ENCODE results near the gene CTDSPL. TPM values are rescaled to one million over a fixed set of nuclear protein-coding genes. Genes with fewer than 3 reads are reported as not detected.
"Not testable (repeated sequence)": the region's sequence is repeated elsewhere in the genome, so short reads cannot be mapped to it uniquely, and the experiment has no call there.

The CTDSPL gene
- total RNA-seq, 1 donor from 2014 or later, result 6.1 TPM

DNA sequence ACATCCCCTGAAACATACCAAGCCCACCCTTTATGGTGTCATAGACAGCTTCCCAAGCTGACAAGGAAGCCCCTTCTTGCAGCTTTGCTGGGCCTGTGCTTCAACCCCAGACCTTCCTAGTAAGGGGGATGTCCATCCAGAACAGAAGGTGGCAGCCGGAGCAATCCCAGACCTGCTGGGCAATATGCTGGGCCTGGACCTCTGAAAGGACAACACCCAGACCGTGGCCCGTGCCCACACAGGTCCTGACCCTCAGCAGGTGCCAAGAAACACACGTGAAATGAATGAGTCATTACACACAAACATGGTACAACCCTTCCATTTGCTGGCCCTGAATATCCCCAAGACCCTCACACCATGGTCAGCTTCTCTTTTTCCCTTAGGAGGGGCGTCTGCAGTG is 109.1 kb downstream of the CTDSPL start:
- H3K36me3 Mint-ChIP-seq (ENCODE audit: low read depth), result no peaks in the 10 kb centered on the region
- no peak overlapping the region for H3K4me3 Mint-ChIP-seq
- intact Hi-C loops (cut with micrococcal nuclease), result loop anchor here (5.0 to 10.0 kb wide), 2 partner anchors 376 to 514 kb away; partner anchors contain the start of gene XYLB
- no peaks in the 10 kb centered on the region for H3K9me3 Mint-ChIP-seq
- H3K27ac Mint-ChIP-seq, result no peak overlapping the region
- no peak for DNase-seq
- H3K4me1 Mint-ChIP-seq, result peaks cover 4% of the 10 kb centered on the region
- no peaks in the 10 kb centered on the region for H3K27me3 Mint-ChIP-seq

DNA sequence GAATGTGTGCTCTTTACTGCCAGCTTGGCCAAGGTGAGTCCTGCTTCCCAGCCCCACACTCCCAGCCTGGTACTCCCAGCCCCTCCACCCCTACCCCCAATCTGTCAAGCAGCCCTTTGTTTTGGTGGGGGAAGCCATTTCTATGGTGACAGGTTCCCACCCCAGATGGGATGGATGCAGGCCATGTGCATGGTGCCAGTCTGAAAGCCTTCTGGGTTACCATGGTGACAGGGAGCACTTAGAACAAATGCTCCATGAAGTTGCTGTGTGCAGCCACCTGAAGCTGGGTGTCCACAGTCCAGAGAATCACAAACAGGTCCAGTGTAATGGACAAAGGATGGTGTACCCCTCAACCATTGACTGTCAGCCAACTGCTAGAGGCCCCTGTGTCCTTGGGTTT is 109.8 kb downstream of the CTDSPL start:
- H3K4me3 Mint-ChIP-seq, result no peak overlapping the region
- DNase-seq, result no peak
- H3K27me3 Mint-ChIP-seq, result no peaks in the 10 kb centered on the region
- H3K4me1 Mint-ChIP-seq, result peaks cover 4% of the 10 kb centered on the region
- no peak overlapping the region for H3K27ac Mint-ChIP-seq
- no peaks in the 10 kb centered on the region for H3K9me3 Mint-ChIP-seq
- no peaks in the 10 kb centered on the region for H3K36me3 Mint-ChIP-seq (ENCODE audit: low read depth)
- intact Hi-C loops (cut with micrococcal nuclease), result loop anchor here (5.0 to 10.0 kb wide), 2 partner anchors 376 to 513 kb away; partner anchors contain the start of gene XYLB

DNA sequence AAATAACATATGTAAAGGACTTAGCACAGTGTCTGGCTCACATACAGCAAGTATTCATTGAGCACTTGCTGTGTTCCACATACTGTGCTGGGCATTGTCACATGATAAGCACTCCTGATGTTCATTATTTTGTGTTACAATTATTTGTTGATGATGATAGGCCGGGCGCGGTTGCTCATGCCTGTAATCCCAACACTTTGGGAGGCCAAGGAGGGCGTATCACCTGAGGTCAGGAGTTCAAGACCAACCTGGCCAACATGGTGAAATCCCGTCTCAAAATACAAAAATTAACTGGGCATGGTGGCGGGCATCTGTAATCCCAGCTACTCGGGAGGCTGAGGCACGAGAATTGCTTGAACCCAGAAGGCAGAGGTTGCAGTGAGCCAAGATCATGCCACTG is 110.4 kb downstream of the CTDSPL start:
- H3K4me1 Mint-ChIP-seq; H3K4me3 Mint-ChIP-seq; H3K36me3 Mint-ChIP-seq (ENCODE audit: low read depth); H3K27ac Mint-ChIP-seq; H3K27me3 Mint-ChIP-seq; DNase-seq; H3K9me3 Mint-ChIP-seq: not testable (repeated sequence)
- intact Hi-C loops (cut with micrococcal nuclease), result loop anchor here (5.0 to 10.0 kb wide), 2 partner anchors 375 to 513 kb away; partner anchors contain the start of gene XYLB

DNA sequence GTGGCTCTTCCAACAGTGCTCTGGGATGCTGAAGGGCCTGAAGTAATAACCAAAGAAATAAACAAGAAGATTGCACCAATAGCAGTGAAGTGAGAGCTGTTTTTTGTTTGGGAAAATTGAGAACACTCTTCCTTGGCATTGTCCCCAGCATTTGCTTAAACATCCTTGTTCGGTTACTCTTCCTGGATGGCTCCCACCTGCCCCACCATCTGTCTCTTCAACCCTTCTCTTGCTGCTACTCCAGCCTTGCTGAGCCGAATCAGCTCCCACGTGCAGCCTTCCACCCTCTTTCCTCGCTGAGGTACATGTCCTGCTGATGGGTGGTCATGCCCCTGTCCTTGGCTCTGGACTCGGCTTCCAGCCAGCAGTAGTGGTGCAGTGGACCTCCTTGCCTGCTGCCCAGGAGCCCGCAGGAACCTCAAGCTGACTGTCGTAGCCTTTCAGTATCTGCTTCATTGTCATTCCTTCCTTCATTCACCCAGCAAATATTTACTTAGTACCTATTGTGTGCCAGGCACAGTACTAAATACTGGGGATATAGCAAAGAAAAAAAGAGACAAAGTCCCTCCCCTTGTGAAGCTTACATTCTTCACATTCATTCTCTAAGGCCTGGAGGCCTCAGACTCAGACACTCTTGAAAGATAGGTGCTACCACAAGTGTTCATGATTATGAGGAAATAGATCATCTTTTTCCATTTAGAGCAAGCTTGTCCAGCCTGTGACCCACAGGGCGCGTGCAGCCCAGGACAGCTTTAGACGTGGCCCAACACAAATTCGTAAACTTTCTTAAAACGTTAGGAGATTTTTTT is 111.8 kb downstream of the CTDSPL start:
- no peak for DNase-seq
- intact Hi-C loops (cut with micrococcal nuclease), result loop anchor here (1.0 to 10.0 kb wide), 3 partner anchors 30 to 511 kb away; partner anchors contain the start of gene XYLB
- H3K27me3 Mint-ChIP-seq, result no peaks in the 10 kb centered on the region
- H3K9me3 Mint-ChIP-seq, result no peaks in the 10 kb centered on the region
- no peak overlapping the region for H3K4me3 Mint-ChIP-seq
- no peaks in the 10 kb centered on the region for H3K36me3 Mint-ChIP-seq (ENCODE audit: low read depth)
- H3K4me1 Mint-ChIP-seq, result peaks cover 4% of the 10 kb centered on the region
- no peak overlapping the region for H3K27ac Mint-ChIP-seq

DNA sequence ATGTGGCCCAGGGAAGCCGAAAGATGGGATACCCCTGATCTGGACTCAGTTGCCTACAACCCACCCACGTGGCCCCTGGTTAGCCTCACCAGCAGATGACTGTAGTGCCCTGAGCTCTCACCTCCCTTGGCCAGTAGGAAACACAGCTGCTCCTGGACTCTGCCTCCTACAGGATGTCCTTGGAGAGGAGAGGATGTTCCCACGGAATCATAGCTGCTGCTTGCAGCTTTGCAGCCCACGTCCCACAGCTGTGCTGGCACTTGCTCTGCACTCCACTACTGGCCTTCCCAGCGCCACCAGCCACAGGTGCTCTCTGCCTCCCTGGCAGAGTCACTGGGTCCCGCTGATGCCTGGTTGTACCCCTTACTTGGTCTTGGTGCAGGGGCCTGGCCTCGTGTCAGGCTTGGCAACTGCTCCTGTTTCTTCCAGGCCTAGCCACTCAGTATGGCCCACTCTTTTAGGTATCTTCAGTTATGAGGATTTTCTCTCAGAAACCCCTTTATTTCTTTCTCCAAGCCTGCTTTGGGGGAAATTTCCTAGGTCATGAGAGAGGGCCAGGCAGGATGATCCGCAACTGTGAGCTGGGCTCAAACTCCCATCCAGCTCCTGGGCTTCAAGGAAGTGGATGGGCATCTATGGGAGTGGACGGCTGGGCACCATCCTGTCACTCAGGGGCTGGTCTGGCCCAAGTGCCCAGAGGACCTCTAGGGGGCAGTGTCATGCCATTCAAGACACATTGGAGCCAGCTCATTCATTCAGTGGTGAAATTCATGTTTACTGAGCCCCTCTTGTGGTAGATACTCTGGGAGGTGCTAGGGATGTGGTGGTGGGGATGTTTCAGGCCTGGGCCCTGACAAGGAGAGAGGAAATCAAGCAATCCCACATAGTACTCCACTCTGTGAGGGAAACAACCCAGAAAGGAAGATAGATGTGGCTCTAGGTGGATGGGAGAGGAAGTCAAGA is 112.7 kb downstream of the CTDSPL start:
- intact Hi-C loops (cut with micrococcal nuclease), result loop anchor here (1.0 to 10.0 kb wide), 3 partner anchors 29 to 510 kb away; partner anchors contain the start of gene XYLB
- no peak overlapping the region for H3K27ac Mint-ChIP-seq
- peaks cover 4% of the 10 kb centered on the region for H3K4me1 Mint-ChIP-seq
- H3K4me3 Mint-ChIP-seq, result no peak overlapping the region
- H3K9me3 Mint-ChIP-seq, result no peaks in the 10 kb centered on the region
- H3K36me3 Mint-ChIP-seq (ENCODE audit: low read depth), result no peaks in the 10 kb centered on the region
- H3K27me3 Mint-ChIP-seq, result no peaks in the 10 kb centered on the region
- DNase-seq, result peak; percentile 91

DNA sequence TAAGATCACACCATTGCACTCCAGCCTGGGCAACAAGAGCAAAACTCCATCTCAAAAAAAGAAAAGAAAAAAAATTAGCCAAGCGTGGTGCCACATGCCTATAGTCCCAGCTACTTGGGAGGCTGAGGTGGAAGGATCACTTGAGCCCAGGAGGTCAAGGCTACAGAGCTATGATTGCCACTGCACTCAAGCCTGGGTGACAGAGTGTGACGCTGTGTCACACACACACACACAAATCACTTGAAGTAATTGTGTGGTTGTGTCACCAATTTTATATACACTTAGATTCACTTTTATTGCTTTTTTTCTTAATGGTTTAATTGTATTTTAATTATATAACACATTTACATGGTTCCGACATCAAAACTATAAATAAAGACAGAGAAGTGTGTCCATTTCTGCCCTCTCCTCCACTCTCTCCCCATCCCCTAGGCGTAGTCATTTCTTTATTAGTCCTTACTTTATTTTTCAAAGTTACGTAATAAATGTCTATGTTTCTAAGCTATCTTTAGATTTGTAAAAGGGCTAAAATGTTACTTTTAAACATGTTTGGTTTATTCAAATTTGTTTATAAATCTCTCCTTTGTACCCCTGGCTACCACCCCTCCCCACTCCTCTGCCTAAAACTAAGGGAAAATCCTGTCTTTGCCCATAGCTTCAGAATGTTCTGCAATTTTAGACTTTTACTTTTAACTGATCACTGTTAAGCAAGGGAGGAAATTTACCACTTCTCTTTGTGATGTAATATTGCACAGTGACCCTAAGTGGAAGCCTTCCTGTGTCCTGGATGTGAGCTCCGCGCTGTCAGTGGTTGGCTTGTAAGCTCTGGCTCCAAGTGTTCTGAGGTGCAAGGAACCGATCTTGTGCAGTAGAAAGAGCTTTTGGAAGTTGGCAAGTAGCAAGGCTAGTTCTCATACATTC is 118.1 kb downstream of the CTDSPL start:
- intact Hi-C loops (cut with micrococcal nuclease), result loop anchor here (10.0 kb wide), 1 partner anchor 505 kb away; no protein-coding TSS in a partner anchor

DNA sequence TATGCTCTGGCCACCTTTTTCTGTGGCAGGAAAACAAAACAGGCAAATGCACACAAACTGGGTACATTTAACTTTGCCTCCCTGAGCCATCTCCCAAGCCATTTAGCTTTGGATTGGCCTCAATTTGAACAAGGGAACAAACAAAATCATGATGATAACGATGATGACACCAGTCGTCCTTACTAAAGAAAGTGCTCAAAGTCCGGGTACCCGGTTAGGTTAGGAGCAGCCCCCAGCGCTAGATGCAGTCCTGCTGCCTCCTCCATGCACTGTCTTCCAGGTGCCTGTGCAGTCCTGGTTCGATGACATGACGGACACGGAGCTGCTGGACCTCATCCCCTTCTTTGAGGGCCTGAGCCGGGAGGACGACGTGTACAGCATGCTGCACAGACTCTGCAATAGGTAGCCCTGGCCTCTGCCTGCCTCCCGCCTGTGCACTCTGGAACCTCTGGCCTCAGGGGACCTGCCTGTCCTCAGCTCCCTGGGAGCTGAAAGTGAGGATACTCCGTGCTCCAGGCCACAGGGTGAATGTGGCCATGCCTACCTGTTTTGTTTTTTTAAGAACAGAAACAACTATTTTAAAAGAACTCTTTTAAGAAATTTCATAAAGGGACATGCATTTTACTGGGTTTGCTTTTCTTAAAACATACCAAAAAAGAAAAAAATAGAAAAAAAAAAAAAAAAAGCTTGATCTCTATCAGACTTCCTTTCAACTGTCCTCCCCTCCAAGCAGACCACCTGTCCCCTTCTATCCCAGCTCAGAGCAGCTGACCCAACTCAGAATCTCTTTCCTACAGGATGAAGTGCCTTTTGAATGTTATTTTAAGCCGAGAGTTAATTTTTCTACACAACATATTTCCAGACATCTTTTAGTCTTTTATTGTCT is 119.0 kb downstream of the CTDSPL start:
- Mint-ChIP-seq H3K4me3 (no peak overlapping the region), H3K4me1 (no peaks in the 10 kb centered on the region), H3K9me3 (no peaks in the 10 kb centered on the region), H3K27ac (no peak overlapping the region), H3K27me3 (no peaks in the 10 kb centered on the region), H3K36me3 (ENCODE audit: low read depth) (no peaks in the 10 kb centered on the region)
- intact Hi-C loops (cut with micrococcal nuclease), result no loop called here
- no peak for DNase-seq

More for the DNA sequence above, 118.1 kb downstream of the CTDSPL start:
- H3K4me1 Mint-ChIP-seq, result peaks cover 3% of the 10 kb centered on the region
- no peak for DNase-seq
- no peaks in the 10 kb centered on the region for H3K27me3 Mint-ChIP-seq
- H3K36me3 Mint-ChIP-seq (ENCODE audit: low read depth), result no peaks in the 10 kb centered on the region
- H3K27ac Mint-ChIP-seq, result no peak overlapping the region
- H3K4me3 Mint-ChIP-seq, result no peak overlapping the region
- H3K9me3 Mint-ChIP-seq, result no peaks in the 10 kb centered on the region

DNA sequence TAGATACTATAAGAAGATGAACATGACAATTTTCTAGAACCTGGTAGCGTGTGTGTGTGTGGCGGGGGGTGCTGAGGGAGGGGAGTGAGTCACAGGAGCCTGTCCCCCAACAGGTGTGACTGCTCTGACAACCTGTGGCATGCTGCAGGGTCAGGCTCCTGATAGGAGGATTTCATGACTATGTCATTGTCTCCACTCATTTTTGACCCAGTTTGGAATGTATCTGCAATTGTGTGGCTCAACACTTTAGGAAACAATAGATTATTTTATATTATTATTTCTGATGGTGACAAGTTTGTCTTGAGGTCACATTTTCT is 119.6 kb downstream of the CTDSPL start:
- Mint-ChIP-seq H3K27ac (no peak overlapping the region), H3K36me3 (ENCODE audit: low read depth) (no peaks in the 10 kb centered on the region), H3K4me1 (no peaks in the 10 kb centered on the region), H3K27me3 (no peaks in the 10 kb centered on the region), H3K4me3 (no peak overlapping the region), H3K9me3 (no peaks in the 10 kb centered on the region)
- intact Hi-C loops (cut with micrococcal nuclease), result no loop called here
- DNase-seq, result no peak

DNA sequence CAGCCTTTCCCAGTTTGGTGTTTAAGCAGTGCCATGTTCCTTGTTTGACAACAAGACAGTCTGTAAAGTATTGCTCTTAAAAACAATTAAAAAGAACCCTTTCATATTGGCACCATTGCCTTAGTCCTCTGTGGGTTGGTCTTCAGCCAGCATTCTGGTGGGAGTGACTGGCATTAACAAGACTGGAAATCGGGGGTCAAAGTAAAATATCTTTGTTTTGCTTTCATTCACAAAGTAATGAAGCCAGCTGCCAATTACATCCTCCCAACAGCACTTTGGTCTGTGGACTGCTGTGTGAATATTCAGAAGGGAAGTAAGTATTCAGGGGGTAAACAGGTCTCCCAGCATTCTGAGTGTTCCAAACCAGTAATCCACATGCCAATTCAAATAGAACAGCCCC is 120.7 kb downstream of the CTDSPL start:
- no peaks in the 10 kb centered on the region for H3K4me1 Mint-ChIP-seq
- H3K27ac Mint-ChIP-seq, result no peak overlapping the region
- no peak overlapping the region for H3K4me3 Mint-ChIP-seq
- H3K27me3 Mint-ChIP-seq, result no peaks in the 10 kb centered on the region
- H3K36me3 Mint-ChIP-seq (ENCODE audit: low read depth), result no peaks in the 10 kb centered on the region
- no peaks in the 10 kb centered on the region for H3K9me3 Mint-ChIP-seq
- DNase-seq, result no peak
- intact Hi-C loops (cut with micrococcal nuclease), result no loop called here

DNA sequence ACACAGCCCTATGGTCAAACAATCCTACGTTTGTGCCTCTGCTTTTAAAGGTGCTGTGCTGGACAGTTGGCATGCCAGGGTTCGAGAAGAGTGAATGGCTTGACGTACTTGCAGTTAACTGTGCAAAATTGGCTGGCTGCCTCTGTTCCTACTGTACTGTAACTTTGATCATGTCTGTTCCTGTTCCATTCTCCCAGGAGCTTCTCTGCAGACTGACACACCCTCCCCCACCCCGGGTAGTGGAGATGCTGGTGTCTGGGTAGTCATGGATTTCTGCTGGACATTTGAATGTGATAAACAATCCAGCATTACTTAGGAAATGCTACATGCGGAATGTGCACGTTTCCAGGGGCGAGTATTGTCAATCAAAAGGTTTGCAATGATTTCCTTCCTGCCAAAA is 122.4 kb downstream of the CTDSPL start:
- Mint-ChIP-seq H3K36me3 (ENCODE audit: low read depth) (no peaks in the 10 kb centered on the region), H3K27ac (no peak overlapping the region), H3K4me1 (no peaks in the 10 kb centered on the region), H3K27me3 (no peaks in the 10 kb centered on the region), H3K4me3 (no peak overlapping the region), H3K9me3 (no peaks in the 10 kb centered on the region)
- intact Hi-C loops (cut with micrococcal nuclease), result no loop called here
- DNase-seq, result no peak

DNA sequence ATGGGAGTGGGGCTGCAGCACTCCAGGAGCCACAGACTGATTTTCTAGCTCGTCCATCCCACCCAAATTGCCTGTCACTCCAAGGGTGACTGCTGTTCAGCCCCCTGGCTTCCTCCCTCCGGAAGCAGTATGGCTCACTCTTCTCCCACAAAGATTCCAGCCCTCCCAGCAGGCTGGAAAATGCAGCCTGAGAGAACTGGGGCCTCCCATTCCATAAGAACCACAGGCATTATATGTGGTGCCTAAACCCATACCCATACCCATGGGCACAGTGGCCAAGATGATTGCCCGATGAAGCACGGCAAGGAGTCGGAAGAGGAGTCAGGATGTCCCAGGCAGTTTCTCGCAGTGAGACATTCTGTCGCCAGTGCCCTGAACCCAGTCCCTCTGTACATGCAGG is 122.9 kb downstream of the CTDSPL start:
- Mint-ChIP-seq H3K4me3 (no peak overlapping the region), H3K9me3 (no peaks in the 10 kb centered on the region), H3K27ac (no peak overlapping the region), H3K4me1 (peaks cover 2% of the 10 kb centered on the region), H3K36me3 (ENCODE audit: low read depth) (no peaks in the 10 kb centered on the region), H3K27me3 (no peaks in the 10 kb centered on the region)
- DNase-seq, result no peak
- intact Hi-C loops (cut with micrococcal nuclease), result no loop called here

DNA sequence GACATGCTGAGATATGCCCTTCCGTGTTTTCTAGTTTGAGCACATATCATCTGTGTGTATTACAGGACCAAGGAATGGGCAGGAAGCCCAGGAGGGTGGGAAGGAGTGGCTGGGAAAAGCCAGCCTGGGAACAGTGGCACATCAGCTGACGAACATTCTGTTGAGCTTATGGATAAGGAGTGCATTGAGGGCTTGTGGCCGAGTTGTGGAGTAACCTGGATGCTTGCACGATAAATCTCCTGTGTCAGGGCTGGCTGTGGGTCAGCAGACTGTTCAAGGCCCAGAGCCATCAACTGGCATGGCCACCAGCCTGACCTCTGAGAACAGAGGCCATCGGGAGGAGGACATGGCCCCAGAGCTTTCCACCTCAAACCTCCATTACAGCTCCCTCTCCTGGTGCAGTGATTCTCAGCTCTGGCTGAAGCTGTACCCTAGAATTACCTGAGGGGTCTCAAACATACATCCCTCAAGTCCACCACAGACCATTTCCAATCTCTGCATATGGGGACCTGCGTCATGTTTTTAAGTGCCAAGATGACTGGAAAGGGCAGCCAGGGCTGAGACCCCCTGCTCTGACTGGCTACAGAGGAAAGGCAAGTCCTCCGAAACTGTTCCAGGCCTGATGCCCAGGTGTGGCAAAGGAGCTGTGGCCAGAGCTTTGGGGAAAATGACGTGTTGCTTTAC is 124.1 kb downstream of the CTDSPL start:
- H3K4me3 Mint-ChIP-seq, result no peak overlapping the region
- peaks cover 2% of the 10 kb centered on the region for H3K4me1 Mint-ChIP-seq
- H3K27ac Mint-ChIP-seq, result no peak overlapping the region
- no peaks in the 10 kb centered on the region for H3K36me3 Mint-ChIP-seq (ENCODE audit: low read depth)
- no peaks in the 10 kb centered on the region for H3K27me3 Mint-ChIP-seq
- no peak for DNase-seq
- intact Hi-C loops (cut with micrococcal nuclease), result no loop called here
- H3K9me3 Mint-ChIP-seq, result no peaks in the 10 kb centered on the region
